ENCODE data around the gene TSPAN9.

The TSPAN9 gene

DNA sequence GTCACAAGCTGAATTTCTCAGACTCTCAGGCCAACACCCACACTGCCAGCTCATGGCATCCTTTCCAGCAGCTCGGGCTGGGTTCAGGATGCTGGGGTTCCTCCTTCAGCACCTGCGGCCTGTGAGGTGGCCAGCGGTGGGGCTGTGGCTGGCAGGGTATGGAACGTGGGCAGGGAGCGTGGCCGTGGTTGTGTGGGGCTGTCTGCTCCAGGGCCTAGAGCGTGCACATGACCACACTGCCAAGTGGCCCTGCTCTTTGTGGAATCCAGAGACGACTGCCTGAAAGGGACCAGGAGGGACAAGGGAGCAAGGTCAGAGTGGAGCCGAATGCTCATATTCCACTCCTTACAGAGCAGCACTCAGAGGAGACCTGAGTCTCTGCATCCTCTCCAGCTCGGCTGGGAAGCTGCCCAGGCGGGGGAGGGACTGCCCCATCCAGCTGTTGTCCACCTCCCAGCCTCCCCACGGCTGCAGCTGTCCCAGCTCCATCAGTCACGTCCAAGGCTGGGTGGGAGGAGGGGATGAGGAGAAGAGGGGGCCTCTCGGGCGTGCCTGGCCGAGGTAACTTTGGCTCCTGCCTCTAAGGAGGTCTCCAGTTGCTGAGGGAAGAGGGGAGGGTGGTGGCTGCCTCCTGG lies 71.3 kb downstream of the TSPAN9 start:
- no peak overlapping the region for H3K27ac ChIP-seq (ENCODE audit: low read depth, low read length)
- H3K4me3 ChIP-seq (ENCODE audit: low read length): no peak overlapping the region
- no peaks in the 10 kb centered on the region for H3K36me3 ChIP-seq (ENCODE audit: control insufficient read depth, low read length)
- no peaks in the 10 kb centered on the region for H3F3A ChIP-seq (ENCODE audit: control insufficient read depth, insufficient read depth)
- H3K9me3 ChIP-seq (ENCODE audit: control insufficient read depth, insufficient read depth, low read length): no peaks in the 10 kb centered on the region
- no peak for TF ChIP-seq EZH2phosphoT487 (IDR thresholded peaks at IDR 0.05; ENCODE audit: borderline replicate concordance, low read length)
- TF ChIP-seq, protein P1, sequence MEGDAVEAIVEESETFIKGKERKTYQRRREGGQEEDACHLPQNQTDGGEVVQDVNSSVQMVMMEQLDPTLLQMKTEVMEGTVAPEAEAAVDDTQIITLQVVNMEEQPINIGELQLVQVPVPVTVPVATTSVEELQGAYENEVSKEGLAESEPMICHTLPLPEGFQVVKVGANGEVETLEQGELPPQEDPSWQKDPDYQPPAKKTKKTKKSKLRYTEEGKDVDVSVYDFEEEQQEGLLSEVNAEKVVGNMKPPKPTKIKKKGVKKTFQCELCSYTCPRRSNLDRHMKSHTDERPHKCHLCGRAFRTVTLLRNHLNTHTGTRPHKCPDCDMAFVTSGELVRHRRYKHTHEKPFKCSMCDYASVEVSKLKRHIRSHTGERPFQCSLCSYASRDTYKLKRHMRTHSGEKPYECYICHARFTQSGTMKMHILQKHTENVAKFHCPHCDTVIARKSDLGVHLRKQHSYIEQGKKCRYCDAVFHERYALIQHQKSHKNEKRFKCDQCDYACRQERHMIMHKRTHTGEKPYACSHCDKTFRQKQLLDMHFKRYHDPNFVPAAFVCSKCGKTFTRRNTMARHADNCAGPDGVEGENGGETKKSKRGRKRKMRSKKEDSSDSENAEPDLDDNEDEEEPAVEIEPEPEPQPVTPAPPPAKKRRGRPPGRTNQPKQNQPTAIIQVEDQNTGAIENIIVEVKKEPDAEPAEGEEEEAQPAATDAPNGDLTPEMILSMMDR (IDR thresholded peaks at IDR 0.05; ENCODE audit: low read depth, low read length, poor library complexity, severe bottlenecking): no peak
- H3K9me2 ChIP-seq (replicated peaks; ENCODE audit: control insufficient read depth, low read length): no peaks in the 10 kb centered on the region
- no peak overlapping the region for H3K4me2 ChIP-seq (ENCODE audit: low read length)
- no peaks in the 10 kb centered on the region for H4K20me1 ChIP-seq (ENCODE audit: control insufficient read depth, insufficient read depth, low read depth, low read length)
- H3K27me3 ChIP-seq (ENCODE audit: control insufficient read depth, low read length): peaks cover 2% of the 10 kb centered on the region; the same call in 1 of the 2 replicates
- H3K4me1 ChIP-seq (ENCODE audit: control insufficient read depth, low read length): no peaks in the 10 kb centered on the region
- H3K79me2 ChIP-seq (ENCODE audit: control insufficient read depth, low read length): no peaks in the 10 kb centered on the region

DNA sequence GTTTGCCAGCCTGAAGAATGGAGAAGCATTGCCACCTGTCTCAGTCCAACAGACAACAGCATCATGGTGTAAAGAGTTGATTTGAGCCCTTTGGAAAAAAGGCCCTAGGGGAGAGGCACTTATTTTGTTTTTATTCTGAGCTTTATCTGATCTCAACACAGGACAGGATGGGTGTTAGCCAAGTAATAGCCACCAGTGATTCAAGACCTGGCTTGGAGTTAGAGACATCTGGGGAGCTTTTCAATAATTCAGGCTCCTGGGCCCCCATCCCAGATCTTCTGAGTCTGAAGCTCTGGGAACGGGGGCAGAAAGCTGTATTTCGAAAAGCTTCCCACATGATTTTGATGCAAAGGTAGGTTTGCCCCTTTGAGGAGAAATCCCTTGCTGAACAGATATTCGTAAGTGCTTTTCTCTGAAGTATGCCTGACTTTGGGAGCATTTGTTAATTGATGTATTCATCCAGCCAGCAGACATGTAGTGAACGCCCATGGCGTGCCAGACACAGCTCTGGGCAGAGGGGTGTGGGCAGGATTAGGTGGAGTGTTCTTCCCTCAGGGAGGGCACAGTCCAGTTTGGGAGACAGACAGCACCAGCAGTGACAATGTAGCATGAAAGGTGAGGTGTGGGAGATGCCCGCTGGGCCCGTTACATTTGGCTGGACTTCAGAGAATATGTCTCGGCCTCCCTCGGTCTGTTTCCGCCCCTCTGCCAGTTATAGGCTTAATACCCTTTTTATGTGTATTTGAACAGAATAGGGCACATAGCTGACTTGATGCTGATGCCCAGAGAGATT lies 72.5 kb downstream of the TSPAN9 start:
- no peaks in the 10 kb centered on the region for H3K4me1 ChIP-seq (ENCODE audit: control insufficient read depth, low read length)
- H4K20me1 ChIP-seq (ENCODE audit: control insufficient read depth, insufficient read depth, low read depth, low read length): no peaks in the 10 kb centered on the region
- no peaks in the 10 kb centered on the region for H3K79me2 ChIP-seq (ENCODE audit: control insufficient read depth, low read length)
- H3K27me3 ChIP-seq (ENCODE audit: control insufficient read depth, low read length): peaks cover 6% of the 10 kb centered on the region
- H3F3A ChIP-seq (ENCODE audit: control insufficient read depth, insufficient read depth): no peaks in the 10 kb centered on the region
- H3K36me3 ChIP-seq (ENCODE audit: control insufficient read depth, low read length): no peaks in the 10 kb centered on the region
- no peak overlapping the region for H3K4me3 ChIP-seq (ENCODE audit: low read length)
- no peaks in the 10 kb centered on the region for H3K9me3 ChIP-seq (ENCODE audit: control insufficient read depth, insufficient read depth, low read length)
- H3K4me2 ChIP-seq (ENCODE audit: low read length): no peak overlapping the region
- no peak overlapping the region for H3K27ac ChIP-seq (ENCODE audit: low read depth, low read length)
- TF ChIP-seq, protein P1 (IDR thresholded peaks at IDR 0.05; ENCODE audit: low read depth, low read length, poor library complexity, severe bottlenecking): no peak
- no peak for TF ChIP-seq EZH2phosphoT487 (IDR thresholded peaks at IDR 0.05; ENCODE audit: borderline replicate concordance, low read length)
- H3K9me2 ChIP-seq (replicated peaks; ENCODE audit: control insufficient read depth, low read length): no peaks in the 10 kb centered on the region

DNA sequence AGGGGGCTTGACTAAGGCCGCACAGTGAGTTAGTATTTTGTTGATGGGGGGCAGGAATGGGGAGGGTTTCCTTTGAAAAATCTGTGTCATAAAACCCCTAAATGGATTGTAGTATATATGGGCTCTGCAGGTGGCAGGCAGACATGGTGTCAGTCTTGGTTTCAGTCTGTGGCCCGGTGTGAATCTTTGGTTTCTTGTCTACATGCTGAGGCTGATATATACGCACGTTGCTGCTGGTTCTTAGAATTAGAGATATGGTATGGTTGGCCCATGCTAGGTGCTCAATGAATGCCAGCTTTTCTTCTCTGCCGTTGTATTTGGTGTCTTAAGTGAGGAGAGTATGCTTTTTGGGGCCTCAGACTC lies 73.1 kb downstream of the TSPAN9 start:
- no peaks in the 10 kb centered on the region for H3K36me3 ChIP-seq (ENCODE audit: control insufficient read depth, low read length)
- no peaks in the 10 kb centered on the region for H3K9me2 ChIP-seq (replicated peaks; ENCODE audit: control insufficient read depth, low read length)
- no peaks in the 10 kb centered on the region for H4K20me1 ChIP-seq (ENCODE audit: control insufficient read depth, insufficient read depth, low read depth, low read length)
- no peak overlapping the region for H3K27ac ChIP-seq (ENCODE audit: low read depth, low read length)
- no peak overlapping the region for H3K4me3 ChIP-seq (ENCODE audit: low read length)
- no peak overlapping the region for H3K4me2 ChIP-seq (ENCODE audit: low read length)
- TF ChIP-seq, protein P1 (IDR thresholded peaks at IDR 0.05; ENCODE audit: low read depth, low read length, poor library complexity, severe bottlenecking): no peak
- no peak for TF ChIP-seq EZH2phosphoT487 (IDR thresholded peaks at IDR 0.05; ENCODE audit: borderline replicate concordance, low read length)
- H3K79me2 ChIP-seq (ENCODE audit: control insufficient read depth, low read length): no peaks in the 10 kb centered on the region
- no peaks in the 10 kb centered on the region for H3F3A ChIP-seq (ENCODE audit: control insufficient read depth, insufficient read depth)
- no peaks in the 10 kb centered on the region for H3K9me3 ChIP-seq (ENCODE audit: control insufficient read depth, insufficient read depth, low read length)
- H3K27me3 ChIP-seq (ENCODE audit: control insufficient read depth, low read length): peaks cover 7% of the 10 kb centered on the region
- no peaks in the 10 kb centered on the region for H3K4me1 ChIP-seq (ENCODE audit: control insufficient read depth, low read length)

All from DOHH2 (cell line).